CD4-positive, alpha-beta T cell treated with Interleukin-17A for 4 hours (primary cell): ENCODE data around the gene PRKAG2.

Experiments
- DNase-seq: peaks from one replicate; pipeline ENCODE4 v3.0.0-alpha.2; 2020; ENCODE audit warnings: mixed read lengths

PRKAG2 gene

GRCh38 chr7:151781161-151781845 lies 95.6 kb downstream of the PRKAG2 start:
- DNase-seq = no peak

DNA sequence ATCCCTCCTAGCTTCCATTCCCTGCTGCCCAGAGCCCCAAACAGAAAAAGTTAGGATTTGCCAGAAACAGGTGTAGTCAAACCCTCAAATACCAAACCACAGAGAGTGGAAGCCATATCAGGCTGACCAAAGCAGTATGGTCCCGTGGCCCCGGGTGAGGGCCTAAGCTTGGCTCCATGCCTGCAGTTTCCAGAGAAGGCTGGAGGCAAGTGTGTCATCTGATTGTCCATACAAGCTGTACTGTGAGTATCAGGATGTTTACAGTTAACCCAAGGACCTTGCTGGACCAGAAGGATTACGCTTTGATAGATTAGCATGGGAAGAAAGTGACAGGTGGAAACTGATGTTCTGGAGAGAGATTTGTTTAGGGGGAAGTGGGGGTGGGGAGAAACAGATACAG lies 96.3 kb downstream of the PRKAG2 start:
- no peak for DNase-seq

GRCh38 chr7:151779678-151780077 lies 97.2 kb downstream of the PRKAG2 start:
- no peak for DNase-seq

DNA sequence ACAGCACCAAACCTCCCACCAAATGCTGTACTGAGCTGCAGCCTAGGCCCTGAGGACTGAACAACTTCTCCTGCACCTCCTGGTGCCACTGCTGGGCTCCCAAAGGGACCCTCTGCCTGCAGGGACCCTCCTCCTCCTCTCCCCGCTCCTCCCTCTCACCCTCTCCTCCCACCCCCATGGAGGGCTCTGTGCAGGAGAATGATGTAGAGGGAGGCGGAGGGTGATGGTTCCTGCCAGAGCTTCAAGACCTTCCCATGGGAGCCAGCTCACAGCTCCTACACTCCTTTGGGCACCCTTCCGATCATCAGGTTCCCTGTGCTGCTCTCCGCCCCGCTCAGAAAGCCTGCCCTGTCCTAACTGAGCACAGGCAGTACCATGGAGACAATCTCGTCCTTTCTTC lies 97.7 kb downstream of the PRKAG2 start:
- DNase-seq = no peak

GRCh38 chr7:151777908-151778670 lies 98.8 kb downstream of the PRKAG2 start:
- no peak for DNase-seq

DNA sequence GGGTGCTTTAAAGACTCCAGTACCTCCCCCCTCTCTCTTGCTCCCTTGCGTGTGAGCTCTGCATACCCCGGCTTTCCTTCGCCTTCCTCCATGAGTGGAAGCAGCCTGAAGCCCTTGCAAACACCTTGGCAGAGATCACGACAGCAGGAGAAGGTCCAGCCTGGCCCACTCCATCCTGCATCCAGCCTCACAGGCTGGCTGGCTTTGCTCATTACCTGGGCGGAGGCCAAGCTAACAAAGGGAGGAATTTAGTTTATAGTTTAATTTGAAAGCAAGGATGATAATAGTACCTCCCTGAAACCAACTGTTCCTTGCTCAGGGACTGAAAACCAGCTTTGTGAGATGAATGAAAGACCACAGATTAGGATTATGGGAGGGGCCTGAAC lies 99.4 kb downstream of the PRKAG2 start:
- DNase-seq = no peak

DNA sequence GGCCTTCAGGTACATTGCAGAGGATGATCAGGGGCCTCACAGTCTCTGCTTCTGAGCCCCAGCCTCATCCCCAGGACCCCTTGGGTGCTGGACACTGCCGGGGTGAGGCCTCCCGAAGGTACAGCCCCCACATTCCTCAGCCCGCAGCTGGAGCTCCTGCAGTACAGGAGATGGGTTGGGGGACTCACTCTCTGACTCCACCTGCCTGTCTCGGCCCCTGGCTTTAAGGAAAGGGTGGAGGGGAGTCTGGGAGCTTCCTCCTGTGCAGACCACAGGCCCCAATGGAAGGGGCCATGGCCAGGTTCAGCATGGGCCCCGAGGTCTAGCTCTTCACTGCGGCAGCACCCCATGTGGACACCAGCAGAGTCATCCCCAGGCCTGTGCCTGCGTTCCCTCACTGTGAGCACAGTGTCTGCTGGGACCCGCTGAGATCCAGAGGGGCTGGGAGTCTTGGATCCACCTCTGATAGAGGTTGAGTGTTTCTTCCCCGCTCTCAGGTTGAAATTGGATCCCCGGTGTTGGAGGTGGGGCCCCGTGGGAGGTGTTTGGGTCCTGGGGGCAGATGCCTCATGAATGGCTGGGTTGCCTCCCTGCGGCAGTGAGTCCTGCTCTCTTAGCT lies 99.9 kb downstream of the PRKAG2 start:
- DNase-seq = no peak

DNA sequence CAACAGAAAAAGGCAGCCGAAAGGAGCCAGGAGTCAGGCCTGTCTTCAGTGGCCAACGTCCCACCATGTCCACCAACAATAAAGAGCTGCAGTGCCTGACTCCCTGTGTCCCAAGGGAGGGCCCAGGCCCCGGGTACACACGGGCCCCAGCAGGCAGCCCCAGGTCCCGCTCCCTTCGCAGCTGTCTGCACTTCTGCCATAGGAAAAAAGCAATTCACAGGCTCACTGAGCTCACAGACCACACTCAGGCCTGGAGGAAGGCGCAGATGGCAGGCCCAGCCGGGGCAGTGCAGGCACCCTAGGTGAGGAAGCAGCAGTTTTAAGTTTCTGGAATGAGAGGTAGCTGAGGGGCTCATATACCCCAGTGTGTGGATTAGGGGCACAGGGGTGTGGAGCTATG lies 100.5 kb downstream of the PRKAG2 start:
- DNase-seq = no peak

DNA sequence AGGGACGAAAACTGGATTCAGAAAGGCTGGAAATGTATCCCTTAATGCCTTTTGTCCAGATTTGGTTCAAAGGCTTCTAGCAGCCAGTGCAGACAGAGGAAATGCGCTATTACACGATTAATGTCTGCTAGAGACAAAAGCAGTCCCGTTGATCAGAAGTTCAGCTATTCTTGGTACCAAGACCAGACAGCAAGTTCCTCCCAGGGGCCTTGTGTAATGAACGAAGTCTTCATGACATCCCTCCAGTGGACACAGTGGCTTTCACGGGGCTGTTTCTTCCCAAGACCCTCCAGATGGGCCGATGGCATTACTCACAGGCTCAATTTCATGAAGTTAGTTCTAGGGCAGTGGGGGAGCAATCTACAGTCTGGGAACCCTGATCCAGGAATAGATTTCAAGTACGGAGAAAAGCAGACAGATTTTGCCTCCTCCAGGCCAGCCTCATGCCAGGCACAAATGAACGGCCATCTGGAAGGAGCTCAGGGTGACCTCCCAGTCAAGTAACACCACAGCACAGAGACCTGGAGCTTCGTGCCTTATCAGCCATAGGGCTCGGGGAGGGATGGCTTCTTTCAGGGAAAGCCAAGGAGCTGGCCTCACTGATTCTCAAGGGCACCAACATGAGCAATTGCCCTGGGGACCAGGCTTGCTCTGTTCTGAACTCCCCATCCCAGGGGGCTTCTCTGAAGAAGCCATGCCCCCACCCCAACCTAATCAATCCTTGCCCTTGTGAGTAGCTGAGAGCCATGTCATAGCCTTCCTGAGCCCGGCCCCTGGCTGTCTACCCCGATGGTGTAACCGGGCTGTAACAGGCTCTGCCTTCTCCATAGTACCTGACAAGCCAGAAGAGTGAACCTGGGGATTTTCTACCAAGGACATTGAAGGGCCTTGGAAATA lies 101.1 kb downstream of the PRKAG2 start:
- DNase-seq = no peak

- no peak for DNase-seq
Observed at GRCh38 chr7:151774951-151775350, 102.0 kb downstream of the PRKAG2 start.

DNA sequence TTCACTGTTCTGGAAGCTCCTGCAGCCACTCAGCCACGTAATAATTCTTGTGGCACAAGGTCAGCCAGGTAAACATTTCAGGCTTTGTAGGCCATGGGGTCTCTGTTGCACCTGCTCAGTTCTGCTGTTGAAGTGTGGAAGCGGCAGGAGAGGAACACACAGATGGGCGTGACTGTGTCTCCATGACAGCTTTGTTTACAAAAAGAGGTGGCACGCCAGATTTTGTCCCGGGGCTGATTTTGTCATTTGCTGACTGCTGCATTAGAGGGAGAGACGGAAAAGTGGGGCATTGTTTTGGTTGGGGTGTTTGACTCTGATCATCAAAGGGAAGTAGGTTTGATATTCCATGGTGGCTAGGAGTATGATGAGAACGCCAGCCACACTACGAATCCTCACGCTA lies 103.1 kb downstream of the PRKAG2 start:
- DNase-seq = no peak

DNA sequence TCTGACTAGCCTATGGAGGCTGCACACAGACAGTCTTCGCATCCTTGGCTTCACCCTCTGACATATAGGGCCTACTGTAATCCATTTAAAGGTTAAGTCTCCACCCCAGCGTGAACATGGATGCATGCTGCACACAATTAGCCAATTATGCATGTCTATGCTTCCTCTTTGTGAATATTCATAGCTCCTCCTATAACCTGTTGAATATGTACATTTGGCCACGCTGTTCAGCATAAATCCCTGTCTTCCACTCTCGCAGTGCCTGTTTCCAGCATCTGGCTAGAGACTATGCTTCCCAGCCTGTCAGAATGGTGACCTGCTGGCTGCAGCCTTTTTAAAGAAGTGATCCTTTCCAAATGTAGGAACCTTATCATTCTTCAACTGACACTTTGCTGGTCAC lies 106.7 kb downstream of the PRKAG2 start:
- no peak for DNase-seq

- DNase-seq = peak; percentile 62
Observed at GRCh38 chr7:151769188-151769821, 107.6 kb downstream of the PRKAG2 start.

DNA sequence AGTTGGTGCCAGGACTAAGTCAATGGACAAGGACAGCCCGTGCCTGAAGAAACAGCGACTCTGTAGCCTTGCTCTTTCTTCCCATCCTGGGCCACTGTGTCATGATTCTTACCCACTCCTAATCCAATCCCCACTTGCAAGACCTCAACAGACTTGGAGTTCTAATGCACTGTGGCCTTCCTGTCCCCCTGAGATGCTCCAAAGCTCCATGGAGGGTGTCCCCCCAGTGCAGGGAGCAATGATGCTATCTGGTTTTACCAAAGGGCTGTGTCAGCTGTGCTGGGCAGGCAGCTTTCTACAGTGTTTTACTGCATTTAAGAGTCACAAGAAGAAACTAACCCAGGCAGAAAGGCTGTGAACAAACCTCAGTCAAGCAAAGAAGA lies 108.1 kb downstream of the PRKAG2 start:
- no peak for DNase-seq

GRCh38 chr7:151767557-151767956 lies 109.4 kb downstream of the PRKAG2 start:
- no peak for DNase-seq

DNA sequence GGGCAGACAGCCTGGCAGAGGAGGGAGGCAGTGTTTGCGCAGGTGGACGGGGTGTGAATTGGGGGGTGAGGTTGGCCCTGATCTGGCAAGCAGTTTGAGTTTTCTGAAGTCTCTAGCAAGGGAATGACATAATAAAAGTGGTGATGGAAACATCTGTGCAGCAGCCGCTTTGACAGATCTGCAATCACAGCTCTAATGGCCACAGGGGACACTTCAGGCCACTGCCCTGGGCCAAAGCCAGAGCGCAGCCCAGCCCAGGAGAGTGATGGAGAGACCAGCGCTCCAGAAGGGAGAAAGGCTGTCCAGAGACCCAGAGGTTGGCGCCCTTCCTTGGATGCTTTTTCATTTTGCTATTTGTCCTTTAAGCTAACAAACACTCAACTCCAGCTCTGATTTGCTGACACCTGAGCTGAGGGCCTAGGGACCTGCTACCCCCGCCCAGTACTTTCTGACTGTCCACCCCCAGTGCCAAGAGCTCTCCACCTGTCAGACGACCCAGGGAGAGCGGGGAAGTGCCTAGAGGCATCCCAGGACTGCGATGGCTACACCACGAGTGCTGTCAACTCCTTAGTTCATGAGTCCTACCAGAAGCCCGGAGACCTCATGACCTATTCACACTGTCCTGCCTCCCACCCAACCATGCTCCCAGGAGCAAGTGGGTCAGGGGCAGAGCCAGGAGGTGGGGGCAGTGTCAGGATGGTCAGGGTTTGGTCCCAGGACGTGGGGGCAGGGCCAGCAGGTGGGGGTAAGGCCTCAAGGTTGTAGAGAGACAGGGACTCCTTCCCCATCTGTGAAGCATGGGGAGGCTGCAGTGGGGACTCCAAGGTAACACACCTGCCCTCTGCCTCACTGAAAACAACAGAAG lies 112.6 kb downstream of the PRKAG2 start:
- DNase-seq = no peak

- DNase-seq = no peak
Observed at GRCh38 chr7:151763420-151763984, 113.4 kb downstream of the PRKAG2 start.

DNA sequence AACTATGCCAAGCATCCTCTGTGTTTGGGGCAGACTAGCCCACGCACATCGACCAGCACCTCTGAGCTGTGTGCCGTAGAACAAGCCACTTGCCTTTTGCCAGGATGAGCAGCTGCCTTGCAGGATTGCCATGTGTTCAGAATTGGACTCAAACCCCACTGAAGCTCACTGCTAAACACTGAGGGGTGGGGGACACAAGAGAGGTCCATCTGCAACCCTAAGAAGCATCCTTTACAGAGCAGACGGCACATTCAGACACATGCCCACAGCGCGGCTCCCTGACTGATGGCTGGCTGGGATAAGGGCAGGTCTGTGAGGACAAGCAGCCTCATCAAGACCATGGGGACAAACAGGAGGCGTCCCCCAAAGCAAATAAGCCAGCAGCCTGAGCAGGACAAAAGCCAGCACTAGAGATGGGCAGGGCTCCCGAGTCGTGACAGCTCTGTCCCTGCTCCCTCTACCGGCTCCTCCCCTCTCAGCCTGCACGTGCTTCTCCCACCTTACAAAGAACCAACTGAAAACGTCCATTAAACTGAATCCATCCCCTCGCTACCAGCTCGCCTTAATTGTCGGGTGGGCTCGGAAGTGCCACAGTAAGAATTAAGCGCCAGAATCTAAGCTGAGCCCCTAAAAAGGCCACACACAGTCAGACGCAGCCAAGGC lies 114.2 kb downstream of the PRKAG2 start:
- DNase-seq = no peak

DNA sequence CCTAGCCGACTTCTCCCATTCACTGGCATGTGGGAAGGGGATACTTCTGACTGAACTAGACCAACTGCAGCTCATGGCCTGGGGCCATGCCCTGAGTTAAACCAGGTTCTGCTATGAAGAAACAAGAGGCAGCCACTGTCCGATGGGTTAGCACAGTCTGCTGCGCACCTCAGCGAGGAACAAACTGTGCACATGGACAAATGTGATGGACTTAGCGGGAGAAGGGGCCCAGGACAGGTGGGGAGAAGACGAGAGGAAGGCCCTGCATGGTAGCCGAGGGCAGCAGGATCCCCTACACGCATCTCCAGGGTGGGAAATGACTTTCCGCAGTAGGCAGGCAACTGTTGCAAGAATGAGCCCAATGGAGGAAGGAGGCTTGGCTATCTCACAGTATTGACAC lies 115.0 kb downstream of the PRKAG2 start:
- DNase-seq = no peak

DNA sequence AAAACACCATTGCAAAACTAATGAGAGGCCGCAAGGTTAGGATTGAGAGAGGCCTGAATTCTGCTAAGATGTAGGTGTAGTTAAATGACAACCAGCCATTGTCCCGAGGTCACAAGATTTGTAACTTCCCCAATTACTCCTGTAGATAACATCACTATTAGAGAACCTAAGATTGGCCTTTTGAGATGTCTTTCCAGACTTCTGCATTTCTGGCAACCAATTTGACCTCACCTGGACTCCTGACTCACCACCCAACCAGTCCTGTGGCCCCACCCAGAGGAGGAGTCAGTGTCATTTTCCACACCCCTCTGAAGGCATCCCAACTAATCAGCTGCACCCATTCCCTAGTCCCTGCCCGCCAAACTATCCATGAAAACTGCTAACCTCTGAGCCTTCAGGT lies 115.7 kb downstream of the PRKAG2 start:
- DNase-seq = no peak

- DNase-seq = peak; percentile 72
Observed at GRCh38 chr7:151759591-151760042, 117.3 kb downstream of the PRKAG2 start.
